ENCODE measurements around the gene HAND2.

Gene HAND2

GRCh38 chr4:173529477-173530325 is at the start of gene HAND2:
HAND2 (minus strand) TSS chr4:173530229; CDS start chr4:173529289, 940 bp downstream.
- no peak for DNase-seq

DNA sequence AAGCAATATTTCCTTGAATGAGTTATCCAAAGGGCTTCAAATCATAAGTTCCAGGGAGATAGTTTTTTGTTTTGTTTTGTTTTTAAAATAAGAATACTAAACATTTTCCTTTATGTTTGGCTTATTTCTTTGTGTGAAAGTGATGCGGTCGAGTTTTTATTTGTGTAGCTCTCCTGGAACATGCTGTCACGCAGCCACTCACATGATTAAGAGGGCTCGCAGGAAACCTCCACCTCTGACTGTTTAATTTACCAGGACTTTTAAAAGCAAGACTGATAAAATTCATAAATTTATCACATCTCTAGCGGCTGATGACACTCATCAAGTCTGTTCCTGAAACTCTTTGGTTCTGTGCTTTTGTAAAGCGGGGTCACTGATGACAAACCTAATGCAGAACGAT is 48.9 kb upstream of the HAND2 start:
- DNase-seq, result no peak

DNA sequence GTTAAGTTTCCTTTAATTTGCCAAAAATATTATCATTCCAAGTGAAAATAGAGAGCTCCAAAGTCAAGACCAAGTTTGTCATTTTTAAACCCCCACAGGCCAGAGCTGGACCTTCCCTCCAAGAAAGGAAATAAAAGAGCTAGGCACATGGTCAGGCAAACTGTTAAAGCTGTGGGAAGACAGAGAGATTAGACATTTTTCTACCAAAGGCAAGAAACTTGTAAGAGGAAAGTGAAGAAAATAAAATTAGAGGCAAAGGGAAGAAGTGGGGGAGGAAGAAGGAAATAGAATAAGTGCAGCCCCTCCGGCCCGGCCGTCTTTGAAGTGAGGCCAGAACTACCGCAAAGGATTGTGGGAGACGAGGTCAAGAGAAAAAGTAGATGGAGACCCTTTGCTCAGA is 47.9 kb upstream of the HAND2 start:
- DNase-seq, result no peak

DNA sequence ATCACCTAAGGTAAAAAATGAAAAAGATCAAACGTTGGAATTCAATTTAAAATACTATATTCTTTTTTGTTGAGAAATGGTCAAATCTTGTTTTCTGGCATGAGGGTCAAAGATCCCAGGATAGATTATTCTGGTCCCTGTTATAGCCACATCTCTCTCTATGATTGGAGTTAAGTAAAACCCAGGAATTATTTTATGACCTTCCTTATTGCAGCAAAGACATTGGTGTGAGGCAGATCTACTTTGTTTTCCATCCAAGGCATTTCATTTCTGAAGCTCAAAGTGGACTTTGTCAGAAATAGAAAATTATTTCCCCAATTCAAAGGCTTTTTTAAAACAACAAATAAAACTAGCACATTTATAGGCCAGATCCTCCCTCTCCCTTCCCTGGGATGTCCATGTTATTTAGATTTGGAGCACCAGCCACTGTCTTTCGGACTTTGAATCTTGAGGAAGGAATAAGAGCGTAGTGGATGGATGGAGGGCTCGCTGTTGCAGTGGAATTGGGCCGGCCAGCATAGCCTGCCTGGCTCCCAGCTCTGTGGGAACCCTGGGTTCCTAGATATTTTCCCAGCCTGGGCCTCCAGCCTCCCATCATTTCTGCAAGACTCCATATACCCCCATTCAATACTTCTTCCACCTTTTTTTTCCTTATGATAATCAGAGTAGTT is 45.6 kb upstream of the HAND2 start:
- no peak for DNase-seq

GRCh38 chr4:173573725-173574124 is 43.7 kb upstream of the HAND2 start:
- DNase-seq, result no peak

GRCh38 chr4:173573286-173573685 is 43.3 kb upstream of the HAND2 start:
- DNase-seq, result no peak

DNA sequence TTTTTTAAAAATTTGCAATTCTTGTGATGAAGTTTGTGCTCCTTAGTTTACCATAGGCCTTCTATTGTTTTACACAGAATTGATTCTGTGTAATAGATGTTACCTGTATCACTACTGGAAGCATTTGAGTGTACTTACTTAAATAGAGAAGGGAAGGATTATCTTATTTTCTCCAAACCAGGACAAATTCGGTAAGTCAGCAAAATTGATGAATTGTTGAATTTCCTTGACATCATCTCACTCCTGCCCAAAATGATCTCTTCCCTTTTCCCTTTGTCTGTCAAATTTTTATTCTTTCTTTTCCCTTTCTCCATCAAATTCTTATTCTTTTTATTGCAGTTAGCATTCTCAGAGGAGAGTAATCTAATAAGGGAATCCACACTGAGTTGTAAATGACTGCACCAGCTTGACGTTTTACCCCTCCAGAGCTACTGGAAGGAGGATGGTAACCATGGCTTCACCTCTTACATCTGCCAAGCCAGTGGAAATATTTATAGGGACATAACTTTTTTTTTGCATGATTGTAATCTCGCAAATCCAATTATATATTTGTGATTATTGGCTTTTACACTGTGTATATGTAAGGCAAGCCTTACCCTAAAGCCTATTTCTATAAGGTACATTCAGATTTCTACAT is 42.6 kb upstream of the HAND2 start:
- no peak for DNase-seq

DNA sequence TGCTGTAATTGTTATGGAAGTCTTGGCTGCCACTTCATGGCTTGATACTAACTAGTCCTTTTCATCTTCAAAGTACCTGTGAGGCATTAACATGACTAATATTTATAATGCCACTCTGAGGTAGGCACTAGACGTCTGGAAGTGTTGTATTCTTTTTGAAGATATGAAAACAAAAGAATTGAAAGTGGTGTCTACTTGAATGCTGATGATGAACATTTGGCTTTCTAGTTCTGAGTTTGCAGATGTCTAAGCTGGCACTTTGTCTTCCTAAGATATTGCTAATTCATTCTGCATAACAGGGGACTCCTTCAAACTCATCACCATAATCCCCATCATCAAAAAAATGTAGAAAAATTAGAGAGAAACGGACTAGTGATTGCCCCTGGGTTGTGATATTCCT is 41.6 kb upstream of the HAND2 start:
- DNase-seq, result no peak

DNA sequence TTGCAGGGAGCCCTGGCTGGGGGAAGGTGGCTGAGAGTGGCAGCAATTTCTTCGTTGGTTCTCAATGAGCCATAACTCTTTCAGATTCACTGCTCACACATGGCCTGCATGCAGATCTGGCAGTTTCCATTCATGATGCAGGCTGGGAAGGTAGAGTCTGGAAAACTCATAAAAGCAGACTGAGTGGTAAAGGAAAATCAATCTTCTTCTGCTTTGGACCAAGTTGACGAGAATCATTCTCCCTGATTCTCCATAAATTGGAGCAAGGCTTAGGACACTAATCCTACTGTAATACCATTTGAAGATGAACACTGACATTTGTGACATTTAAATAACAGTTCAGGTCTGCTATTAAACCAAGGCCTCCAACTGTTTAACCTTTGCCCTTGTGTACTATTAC is 35.3 kb upstream of the HAND2 start:
- no peak for DNase-seq

DNA sequence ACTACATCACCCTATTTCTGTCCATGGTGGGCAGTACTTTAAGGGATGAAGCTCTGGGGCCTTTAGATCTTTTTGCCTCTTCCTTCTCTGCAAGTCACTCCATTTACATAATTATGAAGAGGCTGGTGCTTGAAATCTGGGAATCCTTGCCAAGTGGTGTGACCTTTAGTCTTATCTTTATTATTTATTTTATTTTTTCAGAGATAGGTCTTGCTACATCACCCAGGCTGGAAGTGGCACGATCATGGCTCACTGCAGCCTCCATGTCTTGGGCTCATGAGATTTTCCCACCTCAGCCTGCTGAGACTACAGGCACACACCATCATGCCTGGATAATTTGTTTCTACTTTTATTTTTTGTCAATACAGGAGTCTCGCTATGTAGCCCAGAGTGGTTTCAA is 34.4 kb upstream of the HAND2 start:
- DNase-seq, result no peak

GRCh38 chr4:173560896-173561295 is 30.9 kb upstream of the HAND2 start:
- DNase-seq, result no peak

GRCh38 chr4:173556398-173557131 is 26.5 kb upstream of the HAND2 start:
- no peak for DNase-seq

DNA sequence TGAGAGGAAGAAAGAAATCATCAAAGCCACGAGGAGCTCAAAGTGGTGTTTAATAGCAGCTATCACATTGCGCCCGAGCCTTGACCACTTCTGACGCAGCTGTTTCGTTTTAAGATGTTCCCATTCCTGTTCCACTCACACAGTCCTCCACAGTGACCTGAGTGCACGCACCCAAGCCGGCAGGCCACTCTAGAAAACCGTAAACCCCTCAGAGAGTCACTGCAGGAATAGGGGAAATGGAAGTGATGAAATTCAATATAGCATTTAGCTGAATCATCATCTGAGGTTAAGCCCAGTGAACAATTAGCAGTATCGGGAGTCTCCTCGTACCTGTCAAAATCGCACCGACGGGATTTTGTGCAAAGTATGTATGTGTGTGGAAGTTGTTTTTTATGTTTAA is 17.9 kb upstream of the HAND2 start:
- DNase-seq, result no peak

DNA sequence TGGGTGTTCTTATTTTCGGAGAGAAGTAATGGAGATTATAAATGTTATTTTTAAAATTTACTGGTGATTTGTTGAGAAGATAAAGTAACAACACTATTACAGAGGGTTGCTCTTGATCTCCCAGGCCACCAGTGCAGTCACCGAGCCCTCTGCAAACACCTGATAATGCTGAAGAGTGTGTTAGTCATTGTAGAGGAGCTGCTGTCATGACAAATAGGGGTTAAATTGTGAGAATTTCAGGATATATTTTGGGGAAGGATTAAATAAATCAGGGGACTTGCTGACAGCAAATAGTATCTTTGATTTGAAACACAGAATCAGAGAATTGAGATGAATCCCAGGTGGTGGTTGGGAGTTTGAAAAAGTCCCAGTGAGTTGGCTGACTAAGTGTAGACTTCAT is 16.7 kb upstream of the HAND2 start:
- no peak for DNase-seq

- no peak for DNase-seq
These were observed 15.4 kb upstream of the HAND2 start for GRCh38 chr4:173545440-173545839.

GRCh38 chr4:173543266-173543665 is 13.2 kb upstream of the HAND2 start:
- DNase-seq, result no peak

DNA sequence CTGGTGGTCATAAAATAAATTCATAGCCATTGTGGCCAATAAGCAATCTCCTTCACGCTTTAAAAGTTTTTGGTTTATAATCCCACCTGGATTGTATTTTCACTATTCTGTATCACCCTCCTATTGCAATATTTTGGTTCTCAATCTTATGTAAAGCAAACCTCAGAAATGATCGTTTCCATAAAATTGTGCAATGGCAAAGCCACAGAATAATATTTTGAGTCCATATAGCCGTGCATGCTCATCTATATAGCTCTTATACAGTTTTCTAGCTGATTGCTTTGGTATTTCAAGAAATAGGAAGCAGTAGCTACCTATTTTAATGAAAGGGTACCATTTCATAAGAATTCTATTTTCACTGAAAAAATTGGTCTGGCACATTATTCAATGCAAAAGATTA is 10.0 kb upstream of the HAND2 start:
- no peak for DNase-seq

DNA sequence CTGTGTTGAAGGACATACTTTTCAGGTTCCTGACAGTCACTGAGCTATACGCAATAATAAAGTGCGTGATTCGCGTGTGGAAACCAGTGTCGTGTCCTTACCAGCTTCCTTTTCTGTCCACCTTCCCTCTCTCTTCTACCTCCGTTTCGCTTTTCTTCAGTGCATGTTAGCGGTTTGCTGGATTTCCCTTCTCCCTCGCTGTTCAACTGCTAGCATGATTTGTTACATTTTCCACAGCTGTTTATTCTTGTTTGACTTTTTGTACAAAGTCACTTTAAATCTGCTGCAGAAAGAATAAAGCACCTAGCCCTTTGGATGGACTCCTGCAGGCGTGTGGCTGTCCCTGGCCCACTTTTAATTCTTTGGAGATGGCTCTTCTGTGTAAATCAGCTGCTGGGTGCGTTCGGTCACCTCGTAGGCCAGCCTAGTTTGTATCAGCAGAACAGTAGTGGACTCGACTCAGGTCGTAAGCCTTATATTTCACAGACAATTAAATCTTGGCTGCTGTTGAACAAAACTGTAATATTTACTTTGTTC is 8.9 kb upstream of the HAND2 start:
- no peak for DNase-seq

DNA sequence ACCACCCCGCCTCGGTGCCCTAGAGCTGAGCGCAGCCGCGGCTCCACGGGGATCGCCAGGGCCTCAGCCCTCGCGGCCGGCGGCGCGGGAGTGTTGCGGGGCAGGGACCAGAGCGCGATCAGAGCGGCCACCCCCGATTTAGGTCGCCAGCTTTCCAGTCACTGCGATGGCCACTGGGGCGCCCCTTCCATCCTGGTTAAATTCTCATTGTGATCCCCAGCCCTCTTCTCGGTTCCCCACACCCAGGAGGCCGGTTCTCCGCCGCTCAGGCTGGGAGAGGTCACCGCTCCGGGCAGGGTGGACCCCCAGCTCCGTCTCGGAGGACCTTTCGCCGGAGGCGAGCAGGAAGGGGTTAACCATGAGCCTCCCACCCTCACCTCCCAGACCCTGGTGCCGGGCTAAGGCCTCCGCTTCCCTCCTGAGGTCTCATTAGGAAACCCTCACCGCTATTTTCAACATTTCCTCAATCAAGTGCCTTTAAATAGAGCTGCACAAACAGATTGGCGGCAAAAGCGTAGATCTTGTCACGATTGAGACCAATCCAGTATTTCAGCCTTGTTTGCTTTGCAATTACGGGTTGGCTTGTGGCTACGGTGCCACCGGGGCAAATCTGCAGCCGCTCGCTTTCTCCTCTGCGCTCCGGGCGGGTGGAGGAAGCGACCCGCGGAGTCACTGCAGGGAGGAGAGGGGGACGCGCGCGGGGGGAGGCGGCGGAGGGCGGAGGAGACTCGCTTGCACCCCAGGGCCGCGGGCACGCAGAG is 8.3 kb upstream of the HAND2 start:
- no peak for DNase-seq

GRCh38 chr4:173537613-173538147 is 7.7 kb upstream of the HAND2 start:
- no peak for DNase-seq

GRCh38 chr4:173536808-173537429 is 6.9 kb upstream of the HAND2 start:
- no peak for DNase-seq

DNA sequence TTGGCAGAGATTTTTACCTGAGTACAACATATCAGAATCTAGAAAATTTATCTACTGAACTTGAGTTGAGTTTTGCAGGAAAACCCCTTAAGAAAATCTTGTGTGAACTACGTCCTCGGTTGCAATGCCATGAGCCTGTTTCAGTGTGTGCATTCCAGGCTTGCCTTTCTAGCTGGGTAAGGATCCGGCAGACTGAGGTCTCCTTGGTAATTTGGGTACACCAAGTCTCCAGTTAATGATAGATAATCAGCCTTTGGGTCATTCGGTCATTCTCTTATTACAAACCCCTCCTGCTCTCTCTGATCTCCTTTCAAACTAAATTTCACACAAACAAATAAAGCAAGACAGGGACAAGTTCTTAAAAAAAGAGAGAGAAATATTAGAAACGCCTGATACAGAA is 5.9 kb upstream of the HAND2 start:
- DNase-seq, result no peak

All from activated CD8-positive, alpha-beta memory T cell treated with anti-CD3 and anti-CD28 coated beads, Interleukin-2, amount 50 U/mL, for 4 hours (primary cell).